Stimulated activated CD4-positive, alpha-beta T cell treated with anti-CD3 and anti-CD28 coated beads, Interleukin-12 subunit alpha, Interleukin-12 subunit beta, amount 100 ng/mL, for 24 hours (primary cell): ENCODE data around the gene FRMD3.

Source experiments
- DNase-seq, 2 experiments: peaks; one replicate each; pipeline ENCODE4 v3.0.0-alpha.2; 2020; ENCODE audit warnings: low read depth in 2 of 2

The FRMD3 gene

DNA sequence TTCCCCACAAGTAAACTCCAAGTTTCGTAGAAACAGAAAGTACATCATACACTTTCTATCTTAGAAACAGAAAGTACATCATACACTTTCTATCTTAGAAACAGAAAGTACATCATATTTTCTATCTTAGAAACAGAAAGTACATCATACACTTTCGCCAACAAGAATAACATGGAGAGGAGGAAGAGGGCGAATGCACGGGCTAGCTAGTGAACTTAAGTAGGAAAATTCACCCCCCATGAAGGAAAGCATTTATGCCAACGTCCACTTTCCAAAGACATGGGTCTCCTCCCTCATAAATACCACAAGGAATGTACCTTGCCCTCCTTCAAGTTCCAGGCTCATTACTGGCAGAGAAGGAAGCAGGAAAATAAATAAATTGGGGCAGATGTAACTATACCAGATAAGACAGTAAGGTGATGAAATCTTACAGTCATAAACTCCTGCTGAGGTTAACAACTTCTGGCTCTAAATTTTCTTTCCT lies 64.7 kb downstream of the FRMD3 start:
- DNase-seq = no peak

DNA sequence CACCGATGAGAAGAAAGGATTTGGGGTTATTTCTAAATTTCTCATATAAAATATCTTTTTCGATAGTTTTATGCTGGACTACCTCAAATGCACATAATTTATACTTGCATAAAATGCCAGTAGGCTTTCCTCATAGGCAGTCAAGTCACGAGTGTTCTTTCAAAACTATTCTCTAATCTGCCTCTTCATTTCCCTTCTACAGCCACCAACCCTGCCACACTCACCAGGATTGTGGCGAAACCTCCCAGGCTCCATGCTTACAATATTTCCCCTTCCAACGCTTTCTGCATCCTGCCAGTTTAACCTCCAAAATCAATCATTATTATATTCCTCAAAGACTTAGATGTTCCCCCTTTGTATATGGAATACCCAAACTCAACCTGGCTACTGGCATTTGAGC lies 65.4 kb downstream of the FRMD3 start:
- no peak for DNase-seq

DNA sequence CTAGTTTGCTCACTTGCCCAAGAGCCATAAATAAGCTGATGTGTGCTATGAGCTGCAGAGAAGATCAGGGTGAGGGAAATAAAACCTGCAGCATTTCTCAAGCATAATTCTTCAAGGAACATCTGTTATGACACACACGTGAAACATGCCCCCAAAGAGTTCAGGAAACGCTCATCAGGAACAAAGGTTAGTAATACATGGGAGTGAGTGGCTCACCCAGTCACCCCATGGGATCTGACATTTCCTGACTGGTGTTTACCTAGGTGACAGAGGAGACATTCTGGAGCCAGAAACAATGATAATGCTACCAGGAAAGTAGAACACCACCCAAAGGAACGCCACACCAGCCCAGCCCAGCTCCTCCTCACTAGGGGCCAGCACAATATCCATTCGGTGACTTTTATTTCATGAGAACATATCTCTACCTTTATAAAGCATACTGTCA lies 66.0 kb downstream of the FRMD3 start:
- DNase-seq = no peak

DNA sequence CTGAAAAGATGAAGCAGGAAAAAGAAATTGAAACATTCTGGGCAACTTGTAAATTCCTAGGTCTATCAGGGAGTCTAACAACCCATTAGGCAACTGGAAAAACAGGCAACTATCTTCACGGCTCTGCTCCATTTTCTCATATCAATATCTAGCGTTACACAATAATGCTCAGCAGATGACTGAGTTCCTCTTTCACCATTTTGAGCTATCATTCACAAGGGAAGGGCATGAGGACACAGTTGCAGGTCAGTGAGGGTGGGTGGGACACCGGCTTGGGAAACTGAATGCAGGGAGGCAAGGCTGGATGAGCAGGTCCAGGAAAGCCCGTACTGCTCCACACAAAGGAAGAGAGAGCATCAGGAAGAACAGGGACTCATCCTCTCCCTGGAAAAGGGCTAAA lies 67.0 kb downstream of the FRMD3 start:
- DNase-seq = no peak

DNA sequence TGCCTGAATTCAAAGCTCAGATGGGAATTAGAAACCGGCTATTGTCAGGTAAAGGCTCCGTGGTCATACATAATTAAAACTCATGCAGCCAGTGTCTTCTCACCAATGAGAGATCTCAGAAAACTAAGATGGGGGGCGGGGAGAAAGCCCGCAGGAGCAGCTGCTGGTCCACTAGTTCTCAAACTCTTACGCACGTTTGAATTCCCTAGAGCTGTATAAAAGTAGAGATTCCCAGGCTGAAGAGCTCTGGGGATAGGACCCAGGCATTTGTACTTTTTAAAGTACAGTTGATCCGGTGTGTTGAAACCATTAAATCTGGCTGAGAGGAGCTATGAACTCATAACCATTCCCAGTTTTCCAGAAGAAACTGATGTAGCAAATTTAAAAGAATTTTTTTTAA lies 68.5 kb downstream of the FRMD3 start:
- no peak for DNase-seq

DNA sequence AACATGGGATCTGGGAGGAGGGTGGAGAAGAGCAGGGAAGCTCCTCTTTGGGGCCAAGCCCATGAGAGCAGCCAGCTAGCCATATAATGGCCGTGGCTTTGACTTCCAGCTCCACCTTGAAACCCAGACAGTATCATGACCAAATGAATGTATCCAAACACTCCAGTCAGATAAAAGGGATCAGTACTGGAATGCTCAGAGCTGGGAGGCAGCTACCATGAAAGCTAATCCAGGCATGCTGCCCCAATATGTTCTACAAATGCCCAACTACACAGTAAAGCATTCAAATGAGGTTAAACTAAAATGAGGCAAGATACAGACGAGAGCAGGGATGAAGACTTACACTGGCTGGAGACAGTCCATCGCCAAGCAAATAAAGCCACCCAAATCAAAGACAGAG lies 69.4 kb downstream of the FRMD3 start:
- DNase-seq = no peak

DNA sequence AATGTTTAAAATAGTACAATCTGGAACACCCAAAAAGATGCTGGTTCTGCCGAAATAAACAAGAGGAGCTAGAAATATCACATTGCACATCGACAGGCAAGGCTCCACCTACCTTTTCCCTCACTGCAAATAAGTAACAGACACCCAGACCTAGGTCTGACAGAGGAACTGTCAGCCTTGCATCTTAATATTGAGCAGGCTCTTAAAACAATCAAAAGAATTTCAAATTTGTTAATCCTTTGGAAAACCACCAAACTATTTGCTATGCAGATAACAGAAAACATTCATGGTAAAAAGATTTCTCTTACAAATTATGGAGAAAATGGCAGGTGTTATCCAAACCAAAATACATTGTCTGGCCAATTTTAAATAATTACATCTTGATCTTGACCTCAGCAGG lies 71.3 kb downstream of the FRMD3 start:
- no peak for DNase-seq

DNA sequence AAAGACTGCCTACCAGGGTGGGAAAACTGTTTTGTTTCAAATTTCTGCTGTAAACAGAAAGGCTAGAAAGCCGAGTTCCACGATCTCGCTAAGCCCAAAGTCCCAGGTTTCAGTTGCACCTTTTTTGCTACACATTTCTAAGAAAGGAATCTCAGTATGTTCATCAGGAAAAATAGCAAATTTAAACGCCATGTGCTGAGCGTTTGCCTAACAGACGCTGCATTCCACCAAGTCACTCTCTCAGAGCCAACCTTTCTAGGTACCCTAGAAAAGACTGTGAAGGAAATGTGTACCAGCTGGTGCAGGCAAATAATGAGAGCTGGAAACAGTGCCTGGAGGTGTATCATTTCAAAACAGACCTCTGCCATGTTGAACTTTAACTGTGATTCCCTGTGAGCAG lies 71.8 kb downstream of the FRMD3 start:
- DNase-seq = no peak

DNA sequence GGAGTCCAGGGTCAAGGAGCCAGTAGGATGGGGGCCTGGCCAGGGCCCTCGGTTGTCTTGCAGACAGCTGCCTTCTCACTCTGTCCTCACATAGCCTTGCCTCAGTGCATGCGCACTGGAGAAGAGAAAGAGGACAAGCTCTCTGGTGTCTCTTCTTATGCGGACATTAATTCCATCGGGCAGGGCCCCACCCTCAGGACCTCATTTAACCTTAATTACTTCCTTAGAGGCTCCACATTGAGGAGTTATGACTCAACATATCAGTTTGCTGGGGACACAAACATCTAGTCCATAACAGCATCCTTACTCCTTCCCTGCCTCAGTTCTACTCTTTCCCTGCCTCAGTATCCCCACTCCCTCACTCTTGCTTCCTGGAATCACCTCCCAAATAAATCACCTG lies 78.4 kb downstream of the FRMD3 start:
- DNase-seq = no peak

DNA sequence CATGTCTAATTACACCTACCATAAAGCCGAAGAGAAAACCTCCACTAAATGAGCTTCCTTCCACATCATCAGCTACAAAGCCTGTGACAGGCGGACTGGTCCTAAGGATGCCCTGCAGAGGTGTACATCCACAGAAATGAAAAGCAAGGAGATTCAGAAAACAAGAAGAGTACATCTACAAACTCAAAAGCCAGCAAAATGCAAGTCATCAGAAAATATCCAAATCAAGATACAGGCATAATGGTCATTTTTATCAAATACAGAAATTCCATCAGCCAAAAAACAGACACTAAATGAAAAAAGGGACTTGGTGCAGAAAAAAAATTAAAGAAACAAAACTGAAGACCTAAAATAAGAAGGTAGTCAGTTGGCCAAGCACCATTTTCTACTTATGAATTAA lies 79.7 kb downstream of the FRMD3 start:
- no peak for DNase-seq

DNA sequence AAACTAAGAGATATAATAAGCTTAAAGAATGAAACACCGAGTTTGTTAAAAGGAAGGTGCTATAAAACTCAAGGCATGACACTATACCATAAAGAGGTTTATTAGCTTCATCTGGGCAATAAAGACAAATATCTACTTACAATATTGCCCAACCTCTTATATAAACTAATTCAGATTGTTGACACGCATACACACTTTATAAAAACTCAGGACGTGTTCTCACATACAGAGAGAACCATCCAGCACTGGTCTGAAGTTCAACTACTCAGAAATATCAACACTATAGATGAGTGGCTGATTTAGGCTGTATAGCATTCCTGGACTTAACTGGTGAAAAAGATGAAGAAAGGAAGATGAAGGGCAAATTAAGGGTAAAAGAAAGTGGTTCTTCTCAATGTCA lies 81.2 kb downstream of the FRMD3 start:
- no peak for DNase-seq

DNA sequence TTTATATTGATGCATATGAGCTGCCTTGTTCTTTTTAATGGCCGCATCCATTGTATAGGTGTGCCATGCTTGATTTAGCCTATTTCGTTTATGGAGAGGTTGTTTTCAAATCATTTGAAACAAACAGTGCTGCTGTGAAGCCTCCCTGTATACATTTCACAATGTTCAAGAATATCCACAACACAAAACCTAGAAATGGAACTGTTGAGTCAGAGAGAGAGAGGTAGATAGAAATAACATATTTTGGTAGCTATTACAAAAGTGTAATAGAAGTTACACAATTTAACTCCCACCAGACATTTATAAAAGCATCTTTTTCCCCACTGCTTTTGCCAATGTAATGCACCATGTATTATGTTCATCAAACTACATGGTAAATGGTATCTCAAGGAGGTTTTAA lies 82.0 kb downstream of the FRMD3 start:
- DNase-seq = no peak

DNA sequence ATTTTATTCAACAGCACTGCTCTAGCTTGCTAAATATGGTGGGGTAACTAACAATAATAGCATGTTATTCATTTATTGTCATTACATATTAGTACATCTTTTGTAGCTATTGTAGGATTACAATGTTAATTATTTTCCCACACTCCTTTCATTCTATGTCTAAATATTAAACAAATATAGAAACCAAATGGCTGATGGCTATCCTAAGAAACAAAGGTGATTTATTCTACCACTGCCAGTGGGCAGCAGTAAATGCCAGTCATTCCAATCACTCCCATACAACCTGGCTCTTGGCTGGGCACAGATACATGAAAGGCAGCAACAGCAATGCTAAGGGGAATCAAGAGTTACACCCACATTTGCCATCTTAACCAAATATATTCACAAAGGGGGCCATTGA lies 84.1 kb downstream of the FRMD3 start:
- DNase-seq = no peak

DNA sequence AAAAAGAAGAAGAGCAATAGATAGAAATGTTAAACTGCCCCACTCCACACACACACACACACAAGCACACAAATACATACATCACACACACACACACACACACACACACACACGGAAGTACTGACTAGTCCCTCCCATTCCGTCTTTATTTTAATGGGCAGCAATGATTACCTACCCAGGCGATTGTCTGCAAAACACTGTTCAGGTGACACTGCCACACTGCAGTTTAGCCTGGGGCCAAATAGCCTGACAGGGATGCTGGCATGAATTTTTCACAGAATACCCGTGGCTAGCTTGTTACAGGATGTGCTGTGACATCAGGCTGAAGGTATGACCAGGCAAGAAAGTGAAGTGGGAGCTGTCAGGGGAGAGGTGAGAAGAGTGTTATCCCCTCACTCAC lies 86.9 kb downstream of the FRMD3 start:
- DNase-seq = no peak

DNA sequence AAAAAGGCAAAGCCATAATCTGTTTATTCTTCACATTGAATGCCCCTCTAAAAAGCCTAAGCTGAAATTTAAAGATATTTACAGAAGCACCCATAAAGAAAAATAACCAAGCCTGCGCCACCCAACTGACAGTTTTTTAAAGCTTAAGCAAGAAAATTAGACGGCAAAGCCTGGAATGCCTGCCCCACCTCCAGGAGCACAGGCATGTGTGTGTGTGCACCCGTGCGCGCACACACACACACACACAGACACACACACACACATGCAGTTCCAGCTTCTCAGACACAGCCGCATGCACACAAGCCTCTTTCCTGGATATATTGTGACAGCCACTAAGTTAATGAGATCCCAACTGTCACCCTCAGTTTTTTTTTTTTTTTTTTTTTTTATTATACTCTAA lies 88.2 kb downstream of the FRMD3 start:
- DNase-seq = no peak

DNA sequence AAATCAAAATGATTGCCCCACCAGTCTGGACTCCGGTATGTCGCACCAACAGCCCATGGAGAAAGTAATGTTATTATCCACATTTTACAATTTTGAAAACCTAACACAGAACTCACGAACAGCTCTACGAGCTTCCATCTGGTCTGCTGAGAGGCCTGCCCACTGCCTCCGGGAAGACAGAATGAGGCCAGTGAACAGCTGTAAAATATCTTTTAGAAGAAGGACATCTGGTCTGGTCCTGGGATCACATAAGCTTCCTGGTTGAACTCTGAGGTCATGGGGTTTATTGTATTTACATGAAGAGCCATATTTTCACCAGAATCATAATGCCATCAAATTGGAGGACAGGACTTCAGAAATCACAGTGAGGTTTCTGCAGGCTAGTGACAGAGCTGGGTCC lies 89.0 kb downstream of the FRMD3 start:
- DNase-seq = no peak

DNA sequence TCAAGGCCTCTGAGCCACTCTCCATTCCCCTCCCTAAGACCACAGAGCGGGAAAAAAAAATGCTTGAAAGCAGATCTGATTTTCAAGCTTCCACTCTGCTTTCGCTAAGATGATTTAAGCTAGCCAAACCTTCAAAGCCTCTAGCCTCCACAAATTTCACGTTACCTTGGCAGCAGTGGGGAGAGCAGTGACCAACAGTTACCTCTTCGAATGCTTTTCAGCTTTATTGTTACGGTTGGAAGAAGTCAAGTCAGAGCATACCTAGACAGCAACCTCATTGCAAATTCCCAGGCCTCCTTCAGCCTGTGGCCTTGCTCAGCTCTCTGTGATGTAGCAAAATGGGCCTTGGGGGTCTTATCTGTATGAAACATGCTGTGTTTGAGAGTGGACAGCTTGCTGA lies 89.6 kb downstream of the FRMD3 start:
- DNase-seq = no peak

DNA sequence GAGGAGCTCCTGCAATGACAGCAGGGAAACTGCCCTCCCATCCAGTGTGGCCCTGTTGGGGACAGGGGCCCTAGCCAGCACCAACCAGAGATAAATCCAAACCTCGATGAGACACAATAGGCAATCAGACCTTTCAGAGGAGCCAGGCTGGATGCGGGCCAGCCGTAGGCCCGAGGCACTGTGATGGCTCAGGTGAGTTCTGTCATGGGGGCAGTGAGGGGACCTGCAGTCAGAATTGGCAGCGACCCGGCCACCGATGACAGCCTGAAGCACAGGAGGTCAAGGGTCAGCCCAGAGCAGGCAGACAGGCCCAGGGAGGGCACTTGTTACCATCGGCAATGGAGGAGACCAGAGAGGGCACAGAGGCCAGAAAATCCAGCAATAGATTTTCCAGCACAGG lies 90.8 kb downstream of the FRMD3 start:
- DNase-seq = no peak

DNA sequence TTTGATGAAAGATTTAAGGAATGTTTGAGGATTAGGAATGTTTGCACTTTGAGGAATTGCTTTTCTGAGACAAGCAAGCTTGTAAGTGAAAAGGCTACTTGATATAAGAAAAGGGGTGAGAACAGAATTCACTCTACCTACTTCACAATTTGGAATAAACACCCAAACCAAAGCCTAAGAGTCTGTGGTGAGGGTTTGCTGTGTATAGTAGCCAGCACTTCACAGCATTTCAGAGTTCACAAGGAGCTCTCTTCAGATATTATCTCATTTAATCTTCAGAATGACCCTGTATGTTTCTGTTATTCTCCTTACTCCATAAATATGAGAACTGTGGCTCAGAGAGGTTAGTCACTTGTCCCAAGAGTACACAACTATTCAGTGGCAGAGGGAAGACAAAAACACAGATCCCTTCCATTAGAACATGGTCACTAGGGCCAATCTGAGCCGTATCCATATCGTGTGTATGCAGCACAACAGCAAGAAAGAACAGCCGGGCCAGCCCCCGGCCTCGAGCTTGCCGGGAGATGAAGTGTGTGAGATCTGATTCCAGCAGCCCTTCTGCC lies 92.4 kb downstream of the FRMD3 start:
- DNase-seq = no peak

DNA sequence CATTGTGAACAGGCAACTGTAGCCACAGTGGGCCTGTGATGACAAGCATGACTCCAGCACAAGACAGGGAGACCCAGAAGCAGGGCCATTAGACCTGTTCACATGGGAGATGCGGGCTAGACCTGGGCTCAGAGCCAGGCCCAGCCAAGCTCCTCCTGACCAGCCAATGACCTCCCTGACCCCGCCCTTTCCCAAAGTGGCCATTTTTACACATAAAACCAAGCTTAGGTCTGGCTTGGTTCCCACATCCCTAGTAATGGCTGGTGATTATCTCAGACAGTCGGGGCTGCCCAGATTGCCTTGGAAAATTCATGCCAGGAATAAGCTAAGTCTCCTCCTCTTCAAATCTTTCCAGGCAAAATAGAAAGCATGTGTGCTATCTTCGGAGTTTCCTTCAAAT lies 94.1 kb downstream of the FRMD3 start:
- no peak for DNase-seq

DNA sequence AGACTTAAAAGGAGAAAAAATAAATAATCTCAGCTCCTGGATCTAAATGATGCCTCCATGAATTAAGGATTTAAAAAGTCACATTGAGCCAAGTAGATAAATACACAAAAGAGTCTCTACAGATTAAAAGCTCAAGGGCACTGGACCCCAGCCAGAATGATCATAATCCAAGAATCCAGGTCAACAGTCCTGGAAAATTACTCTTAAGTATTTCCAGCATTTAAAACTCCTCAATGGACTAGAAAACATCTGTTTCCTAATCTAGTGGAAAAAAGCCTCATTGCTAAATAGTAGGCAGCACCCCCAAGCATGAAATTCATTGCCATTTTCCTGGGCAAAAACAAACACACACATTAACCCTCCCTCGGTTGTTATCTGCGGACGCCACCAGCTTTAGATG lies 96.8 kb downstream of the FRMD3 start:
- DNase-seq = no peak

DNA sequence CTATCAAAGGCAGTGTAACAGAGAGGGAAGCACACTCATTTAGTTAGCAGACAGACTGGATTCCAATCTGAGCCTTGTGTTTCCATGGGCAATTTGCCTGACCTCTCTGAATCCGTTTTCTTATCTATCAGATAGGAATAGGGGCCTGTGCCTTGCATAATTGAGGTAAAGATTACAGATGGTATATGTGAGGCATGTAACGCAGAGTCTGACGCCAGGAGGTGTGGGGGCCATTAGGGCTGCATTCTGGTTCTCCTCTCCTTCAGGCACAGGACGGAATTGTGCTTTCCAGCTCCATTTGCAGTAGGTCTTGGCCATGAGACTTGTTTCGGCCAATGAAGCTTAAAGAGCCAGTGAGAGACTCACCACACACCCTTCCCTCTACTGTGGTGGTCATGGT lies 97.6 kb downstream of the FRMD3 start:
- no peak for DNase-seq

DNA sequence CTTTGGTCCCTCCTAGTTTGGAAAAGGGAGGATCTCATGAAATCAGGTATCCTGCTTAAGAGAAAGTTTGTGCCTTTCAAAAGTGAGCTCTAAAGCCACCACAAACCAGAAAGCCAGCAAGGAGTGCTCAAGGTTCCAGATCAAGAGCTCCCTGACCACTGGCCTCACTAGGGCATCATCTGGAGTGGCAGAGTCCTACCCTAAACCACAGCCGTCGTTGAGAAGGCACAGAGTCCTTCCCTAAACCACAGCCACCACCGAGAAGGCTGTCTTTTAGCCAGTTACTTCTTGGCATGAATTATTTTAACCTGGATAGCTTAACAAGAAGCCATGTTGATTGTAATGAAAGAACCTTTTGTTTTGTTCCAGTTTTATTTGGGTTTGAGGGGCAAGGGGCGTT lies 102.9 kb downstream of the FRMD3 start:
- no peak for DNase-seq

DNA sequence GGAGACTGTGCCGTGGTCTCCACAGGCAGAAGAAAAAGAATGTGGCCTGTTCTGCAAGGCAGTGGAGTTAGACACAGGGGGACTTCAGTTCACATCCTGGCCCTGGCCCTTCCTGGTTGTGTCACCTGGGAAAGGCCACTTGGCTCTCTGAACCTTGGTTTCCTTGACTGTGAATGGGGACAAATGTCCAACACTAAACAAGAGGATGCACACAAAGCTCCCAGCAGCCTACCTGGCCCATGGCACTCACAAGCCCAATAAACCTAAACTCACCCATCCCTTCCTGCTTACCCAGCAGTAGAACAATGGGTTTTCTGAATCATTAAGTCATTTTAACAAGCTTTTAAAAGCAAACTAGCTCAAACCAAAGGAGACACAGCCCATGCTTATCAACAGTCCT lies 103.9 kb downstream of the FRMD3 start:
- no peak for DNase-seq

DNA sequence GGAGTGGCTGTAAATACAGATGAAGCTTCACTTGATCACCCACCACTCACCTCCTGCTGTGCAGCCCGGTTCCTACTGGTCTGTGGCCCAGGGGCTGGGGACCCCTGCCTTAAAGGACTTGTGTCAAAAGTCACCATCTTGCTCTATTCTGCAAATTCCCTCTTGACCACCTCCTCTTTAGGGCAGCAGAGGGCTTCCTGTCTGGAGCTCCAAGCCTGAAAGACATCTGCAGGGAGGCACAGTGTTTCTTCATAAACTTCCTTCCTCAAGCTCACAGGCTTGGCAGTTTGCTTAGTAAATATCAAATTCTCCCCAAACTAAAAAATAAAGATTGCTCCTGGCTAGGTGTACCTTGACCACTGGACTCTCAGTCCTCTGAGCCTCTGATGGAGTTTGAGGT lies 104.4 kb downstream of the FRMD3 start:
- no peak for DNase-seq
